Measurements from ENCODE around the gene ABCG1.

ABCG1 gene

DNA sequence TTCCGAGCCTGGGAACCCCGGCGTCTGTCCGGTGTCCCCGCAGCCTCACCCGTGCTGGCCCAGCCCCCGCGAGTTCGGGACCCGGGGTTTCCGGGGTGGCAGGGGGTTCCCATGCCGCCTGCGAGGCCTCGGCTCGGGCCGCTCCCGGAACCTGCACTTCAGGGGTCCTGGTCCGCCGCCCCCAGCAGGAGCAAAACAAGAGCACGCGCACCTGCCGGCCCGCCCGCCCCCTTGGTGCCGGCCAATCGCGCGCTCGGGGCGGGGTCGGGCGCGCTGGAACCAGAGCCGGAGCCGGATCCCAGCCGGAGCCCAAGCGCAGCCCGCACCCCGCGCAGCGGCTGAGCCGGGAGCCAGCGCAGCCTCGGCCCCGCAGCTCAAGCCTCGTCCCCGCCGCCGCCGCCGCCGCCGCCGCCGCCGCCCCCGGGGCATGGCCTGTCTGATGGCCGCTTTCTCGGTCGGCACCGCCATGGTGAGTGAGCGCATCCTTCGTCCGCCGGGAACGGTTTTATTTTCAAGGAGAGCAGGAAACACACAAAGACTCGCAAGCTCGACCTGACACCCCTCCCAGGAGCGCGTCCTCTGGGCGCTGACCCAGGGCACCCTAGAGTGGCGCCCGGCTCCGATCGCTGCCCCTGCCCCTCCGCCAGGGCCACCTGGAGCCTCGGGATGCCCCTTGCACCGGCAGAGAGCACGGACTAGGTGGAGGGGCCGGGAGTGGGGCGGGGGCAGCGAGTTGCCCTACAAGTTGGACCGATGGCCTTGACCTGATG, at the start of gene ABCG1:
Gene ABCG1, plus strand, starts transcription at position 305 of the 770 bp plus-strand sequence. Its CDS starts 123 bp downstream, at position 428.
- peak; percentile 71 for DNase-seq (ENCODE audit: extremely low spot score)
- CTCF ChIA-PET: interaction anchor here (1.2 kb wide), 1 partner anchor 15 kb away, joined by 3 read pairs; no protein-coding TSS in a partner anchor
- POLR2A ChIA-PET: no interaction called here
- TF ChIP-seq L3MBTL2 (conservative IDR thresholded peaks at IDR 0.05) (peak; percentile 58), ZNF384 (IDR thresholded peaks at IDR 0.05) (no peak), HDGF (IDR thresholded peaks at IDR 0.05; ENCODE audit: borderline replicate concordance) (no peak), PKNOX1 (IDR thresholded peaks at IDR 0.05) (no peak), CTBP1 (IDR thresholded peaks at IDR 0.05; ENCODE audit: borderline replicate concordance) (no peak), NFRKB (IDR thresholded peaks at IDR 0.05) (no peak), ARNT (IDR thresholded peaks at IDR 0.05) (no peak), SUZ12 (IDR thresholded peaks at IDR 0.05) (no peak)

DNA sequence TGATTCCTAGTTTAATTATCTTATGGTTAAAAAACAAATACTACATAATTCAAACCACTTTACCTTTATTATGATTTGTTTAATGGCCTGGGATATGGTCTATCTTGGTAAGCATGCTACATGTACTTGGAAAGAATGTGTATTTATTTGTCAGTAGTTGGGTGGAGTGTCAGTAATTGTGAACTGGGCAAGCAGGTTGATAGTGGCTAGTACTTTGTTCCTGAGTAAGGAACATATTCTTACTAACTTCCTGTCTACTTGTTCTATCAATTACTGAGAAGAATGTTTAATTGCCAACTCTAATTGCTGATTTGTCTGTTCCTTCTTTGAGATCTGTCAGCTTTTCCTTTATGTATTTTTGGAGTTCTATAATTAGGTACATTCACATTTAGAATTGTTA, 49.2 kb upstream of the ABCG1 start:
- DNase-seq (ENCODE audit: extremely low spot score): no peak
- ChIA-PET POLR2A (no interaction called here), CTCF (no interaction called here)
- no peak for TF ChIP-seq NFRKB (IDR thresholded peaks at IDR 0.05)
- TF ChIP-seq LEF1 (IDR thresholded peaks at IDR 0.05; ENCODE audit: borderline replicate concordance): no peak
- no peak for TF ChIP-seq FOXA1 (IDR thresholded peaks at IDR 0.05)
- TF ChIP-seq HDGF (IDR thresholded peaks at IDR 0.05; ENCODE audit: borderline replicate concordance): no peak

- TF ChIP-seq TARDBP (IDR thresholded peaks at IDR 0.05): no peak
- no peak for TF ChIP-seq FOXM1 (IDR thresholded peaks at IDR 0.05; ENCODE audit: borderline replicate concordance)
- TF ChIP-seq ZNF384 (IDR thresholded peaks at IDR 0.05): no peak
- no peak for TF ChIP-seq HDGF (IDR thresholded peaks at IDR 0.05; ENCODE audit: borderline replicate concordance)
- no peak for TF ChIP-seq FOXK2 (IDR thresholded peaks at IDR 0.05)
- TF ChIP-seq CTBP1 (IDR thresholded peaks at IDR 0.05; ENCODE audit: borderline replicate concordance): no peak
- no peak for TF ChIP-seq ELF4 (IDR thresholded peaks at IDR 0.05)
- no peak for TF ChIP-seq PKNOX1 (IDR thresholded peaks at IDR 0.05)
- TF ChIP-seq ARNT (IDR thresholded peaks at IDR 0.05): no peak
- no peak for TF ChIP-seq SP1 (IDR thresholded peaks at IDR 0.05)
- CTCF ChIA-PET: no interaction called here
- DNase-seq (ENCODE audit: extremely low spot score): no peak
- POLR2A ChIA-PET: no interaction called here
Measured at GRCh38 chr21:42171091-42172053, 47.6 kb upstream of the ABCG1 start.

DNA sequence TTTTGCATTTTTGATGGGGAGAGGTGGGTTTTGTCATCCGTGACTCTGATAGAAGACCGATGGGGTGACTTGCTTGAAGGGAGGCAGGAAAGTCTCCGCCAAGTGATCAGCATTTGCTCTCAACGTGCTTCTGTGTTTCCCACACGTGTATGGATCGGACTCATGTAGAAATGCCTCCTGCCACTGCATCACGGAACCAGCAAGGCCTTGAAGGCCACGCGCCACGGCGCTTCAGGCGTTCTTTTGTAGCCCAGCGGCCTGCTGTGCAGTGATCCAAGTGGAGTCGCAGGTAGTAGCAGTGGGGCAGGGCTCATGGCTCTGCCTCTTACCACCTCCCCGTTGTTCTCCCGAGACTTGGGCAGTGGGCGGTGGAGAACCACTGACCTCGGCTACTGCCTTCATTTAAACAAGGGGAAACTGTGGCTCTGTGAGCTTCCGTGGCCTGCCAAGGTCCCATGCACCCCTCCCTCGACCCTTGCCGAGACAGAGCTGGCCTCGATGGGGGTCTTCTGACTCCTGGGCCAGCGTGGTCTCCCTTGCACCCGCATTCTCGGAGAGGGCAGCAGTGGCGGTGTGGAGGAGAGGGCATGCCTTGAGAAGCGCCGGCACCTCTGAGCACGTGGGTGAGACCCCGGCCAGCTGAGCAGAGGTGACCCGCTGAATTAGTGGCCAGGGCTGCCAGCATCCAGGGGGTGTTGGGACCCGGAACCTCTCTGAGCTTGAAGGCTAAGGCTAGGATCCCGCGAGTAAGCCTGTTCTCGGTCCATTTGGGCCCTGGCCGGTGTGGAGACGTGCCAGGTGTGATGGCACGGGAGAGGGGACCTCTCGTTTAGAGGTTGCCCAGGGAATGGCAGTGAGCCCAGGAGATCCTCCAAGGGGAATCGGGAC, 46.1 kb upstream of the ABCG1 start:
- ChIA-PET POLR2A (no interaction called here), CTCF (interaction anchor here (0.7 kb wide), 1 partner anchor 86 kb away, joined by 3 read pairs; no protein-coding TSS in a partner anchor)
- DNase-seq (ENCODE audit: extremely low spot score): no peak
- no peak for TF ChIP-seq L3MBTL2 (conservative IDR thresholded peaks at IDR 0.05)

- ChIA-PET POLR2A (no interaction called here), CTCF (no interaction called here)
- no peak for DNase-seq (ENCODE audit: extremely low spot score)
- TF ChIP-seq BHLHE40 (IDR thresholded peaks at IDR 0.05; ENCODE audit: borderline replicate concordance) (no peak), HDGF (IDR thresholded peaks at IDR 0.05; ENCODE audit: borderline replicate concordance) (no peak), FOXA1 (IDR thresholded peaks at IDR 0.05) (no peak), CTBP1 (IDR thresholded peaks at IDR 0.05; ENCODE audit: borderline replicate concordance) (no peak), ELF4 (IDR thresholded peaks at IDR 0.05) (no peak), PKNOX1 (IDR thresholded peaks at IDR 0.05) (no peak), L3MBTL2 (conservative IDR thresholded peaks at IDR 0.05) (no peak), SP1 (IDR thresholded peaks at IDR 0.05) (no peak)
Measured at GRCh38 chr21:42174173-42174572, 44.8 kb upstream of the ABCG1 start.

DNA sequence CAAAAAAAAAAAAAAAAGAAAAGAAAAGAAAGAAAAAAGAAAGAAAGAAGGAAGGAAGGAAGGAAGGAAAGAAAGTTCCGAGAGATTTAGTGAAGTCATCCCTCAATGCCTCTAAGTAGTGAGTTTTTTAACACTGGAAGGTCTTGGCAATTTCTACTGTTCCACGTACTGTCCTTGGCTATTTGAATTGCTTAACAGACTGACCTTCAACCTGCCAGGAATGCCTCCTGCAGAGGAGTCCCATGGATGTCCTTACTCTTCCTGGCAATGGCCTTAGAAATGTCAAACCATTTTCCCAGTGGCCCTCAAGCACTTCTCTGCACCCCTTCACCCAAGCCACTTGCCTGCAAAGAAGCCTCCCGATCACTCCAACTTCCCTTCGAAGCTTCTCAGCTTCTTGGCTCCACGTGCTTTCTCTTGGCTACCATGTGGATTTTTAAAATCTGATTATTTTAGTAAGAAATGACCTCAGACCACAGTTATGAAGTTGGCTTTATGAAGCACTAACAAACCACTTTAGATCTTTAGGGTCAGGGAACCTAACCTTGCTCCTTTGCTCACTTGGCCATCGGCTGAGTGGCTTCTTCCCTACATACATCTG, 43.7 kb upstream of the ABCG1 start:
- ChIA-PET POLR2A (no interaction called here), CTCF (no interaction called here)
- DNase-seq (ENCODE audit: extremely low spot score): no peak
- TF ChIP-seq PKNOX1 (IDR thresholded peaks at IDR 0.05) (no peak), FOXM1 (IDR thresholded peaks at IDR 0.05; ENCODE audit: borderline replicate concordance) (no peak), BHLHE40 (IDR thresholded peaks at IDR 0.05; ENCODE audit: borderline replicate concordance) (no peak), L3MBTL2 (conservative IDR thresholded peaks at IDR 0.05) (no peak)

Data from HEK293T (cell line).